Measurements from ENCODE around the gene DMXL1.

DMXL1 gene

DNA sequence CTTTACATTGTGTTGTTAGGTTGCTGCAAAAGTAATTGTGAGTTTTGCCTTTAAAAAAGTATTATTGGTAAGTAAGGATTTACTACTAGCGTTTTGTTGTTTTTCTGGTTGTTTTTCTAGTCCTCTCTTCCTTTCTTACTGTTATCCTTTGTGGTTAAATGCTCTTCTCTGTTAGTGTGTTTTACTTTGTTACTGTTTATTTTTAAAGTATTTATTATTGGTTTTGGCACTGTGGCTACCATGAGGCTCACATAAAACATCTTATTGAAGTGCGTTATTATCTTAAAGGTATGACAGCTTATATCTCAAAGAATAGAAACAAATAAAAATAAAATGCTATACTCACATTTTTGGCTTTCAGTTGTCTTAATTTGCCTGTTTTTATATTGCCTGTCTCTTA, 17.6 kb downstream of the DMXL1 start:
- no peak for TF ChIP-seq POLR2A (IDR thresholded peaks at IDR 0.05; ENCODE audit: extremely low read depth, insufficient read length)
- TF ChIP-seq MYC (IDR thresholded peaks at IDR 0.05; ENCODE audit: low read depth, low read length): no peak
- TF ChIP-seq, protein P1, sequence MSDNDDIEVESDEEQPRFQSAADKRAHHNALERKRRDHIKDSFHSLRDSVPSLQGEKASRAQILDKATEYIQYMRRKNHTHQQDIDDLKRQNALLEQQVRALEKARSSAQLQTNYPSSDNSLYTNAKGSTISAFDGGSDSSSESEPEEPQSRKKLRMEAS (IDR thresholded peaks at IDR 0.05; ENCODE audit: low read depth, low read length): no peak
- TF ChIP-seq, protein P2, sequence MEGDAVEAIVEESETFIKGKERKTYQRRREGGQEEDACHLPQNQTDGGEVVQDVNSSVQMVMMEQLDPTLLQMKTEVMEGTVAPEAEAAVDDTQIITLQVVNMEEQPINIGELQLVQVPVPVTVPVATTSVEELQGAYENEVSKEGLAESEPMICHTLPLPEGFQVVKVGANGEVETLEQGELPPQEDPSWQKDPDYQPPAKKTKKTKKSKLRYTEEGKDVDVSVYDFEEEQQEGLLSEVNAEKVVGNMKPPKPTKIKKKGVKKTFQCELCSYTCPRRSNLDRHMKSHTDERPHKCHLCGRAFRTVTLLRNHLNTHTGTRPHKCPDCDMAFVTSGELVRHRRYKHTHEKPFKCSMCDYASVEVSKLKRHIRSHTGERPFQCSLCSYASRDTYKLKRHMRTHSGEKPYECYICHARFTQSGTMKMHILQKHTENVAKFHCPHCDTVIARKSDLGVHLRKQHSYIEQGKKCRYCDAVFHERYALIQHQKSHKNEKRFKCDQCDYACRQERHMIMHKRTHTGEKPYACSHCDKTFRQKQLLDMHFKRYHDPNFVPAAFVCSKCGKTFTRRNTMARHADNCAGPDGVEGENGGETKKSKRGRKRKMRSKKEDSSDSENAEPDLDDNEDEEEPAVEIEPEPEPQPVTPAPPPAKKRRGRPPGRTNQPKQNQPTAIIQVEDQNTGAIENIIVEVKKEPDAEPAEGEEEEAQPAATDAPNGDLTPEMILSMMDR (IDR thresholded peaks at IDR 0.05; ENCODE audit: low read depth, low read length): no peak
- DNase-seq (ENCODE audit: low read depth): no peak
- H3K4me3 ChIP-seq (ENCODE audit: low read depth, low read length): no peak overlapping the region

DNA sequence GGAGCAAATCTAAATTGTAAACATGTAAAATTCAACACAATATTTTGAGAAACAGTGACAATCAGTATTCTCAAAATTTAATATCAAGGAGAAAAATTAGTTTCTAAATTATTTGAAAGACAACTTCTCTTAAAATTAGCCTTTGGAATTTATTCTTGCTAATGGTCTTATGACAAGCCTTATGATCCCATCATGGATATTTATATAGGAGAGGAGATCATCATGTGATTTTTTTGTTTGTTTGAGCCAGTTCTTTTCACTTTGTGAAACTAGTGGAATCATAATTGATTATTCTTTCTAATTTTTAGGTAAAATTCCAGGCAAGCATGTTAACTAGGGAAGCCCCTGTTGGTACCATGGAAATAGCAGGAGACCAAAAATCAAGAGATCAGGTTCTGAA, 24.7 kb downstream of the DMXL1 start:
- no peak for DNase-seq (ENCODE audit: low read depth)
- H3K4me3 ChIP-seq (ENCODE audit: low read depth, low read length): no peak overlapping the region
- TF ChIP-seq MYC (IDR thresholded peaks at IDR 0.05; ENCODE audit: low read depth, low read length) (no peak), POLR2A (IDR thresholded peaks at IDR 0.05; ENCODE audit: extremely low read depth, insufficient read length) (no peak)
- TF ChIP-seq, protein P1 (IDR thresholded peaks at IDR 0.05; ENCODE audit: low read depth, low read length): no peak
- TF ChIP-seq, protein P2 (IDR thresholded peaks at IDR 0.05; ENCODE audit: low read depth, low read length): no peak

DNA sequence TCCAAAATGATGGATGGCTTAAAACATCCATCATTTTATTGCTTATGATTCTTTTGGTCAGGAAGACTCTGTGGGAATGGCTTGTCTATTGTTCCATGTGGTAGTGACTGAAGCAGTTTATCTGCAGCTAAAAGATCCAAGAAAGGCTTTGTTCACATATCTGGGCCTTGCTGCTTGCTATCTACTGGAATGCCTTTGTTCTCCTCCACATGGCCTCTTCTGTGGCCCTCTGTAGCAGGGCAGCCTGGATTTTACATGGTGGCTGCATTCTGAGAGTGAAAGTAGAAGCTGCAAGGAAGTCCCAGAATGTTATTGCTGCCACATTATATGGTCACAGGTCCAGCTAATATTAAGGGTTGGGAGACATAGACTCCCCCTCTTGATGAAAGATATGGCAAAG, 35.1 kb downstream of the DMXL1 start:
- no peak for DNase-seq (ENCODE audit: low read depth)
- no peak overlapping the region for H3K4me3 ChIP-seq (ENCODE audit: low read depth, low read length)
- TF ChIP-seq POLR2A (IDR thresholded peaks at IDR 0.05; ENCODE audit: extremely low read depth, insufficient read length): no peak
- TF ChIP-seq, protein P1 (IDR thresholded peaks at IDR 0.05; ENCODE audit: low read depth, low read length): no peak
- TF ChIP-seq, protein P2 (IDR thresholded peaks at IDR 0.05; ENCODE audit: low read depth, low read length): no peak
- TF ChIP-seq MYC (IDR thresholded peaks at IDR 0.05; ENCODE audit: low read depth, low read length): no peak

DNA sequence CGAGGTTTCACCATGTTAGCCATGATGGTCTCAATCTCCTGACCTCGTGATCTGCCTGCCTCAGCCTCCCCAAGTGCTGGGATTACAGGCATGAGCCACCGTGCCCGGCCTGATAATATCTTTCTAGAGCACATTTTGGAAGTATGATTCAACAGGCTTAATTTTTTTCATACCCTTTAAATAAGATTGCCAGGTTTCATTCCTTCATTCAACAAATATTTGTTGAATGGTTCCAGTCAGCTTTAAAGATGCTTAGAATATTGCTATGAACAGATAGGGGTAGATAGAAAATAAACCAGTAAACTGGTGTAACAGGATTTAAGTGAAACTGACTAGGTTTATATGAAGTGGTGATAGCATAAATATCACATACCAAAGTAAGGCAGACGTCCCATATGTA, 41.3 kb downstream of the DMXL1 start:
- no peak overlapping the region for H3K4me3 ChIP-seq (ENCODE audit: low read depth, low read length)
- TF ChIP-seq, protein P2 (IDR thresholded peaks at IDR 0.05; ENCODE audit: low read depth, low read length): no peak
- TF ChIP-seq MYC (IDR thresholded peaks at IDR 0.05; ENCODE audit: low read depth, low read length): no peak
- TF ChIP-seq, protein P1 (IDR thresholded peaks at IDR 0.05; ENCODE audit: low read depth, low read length): no peak

DNA sequence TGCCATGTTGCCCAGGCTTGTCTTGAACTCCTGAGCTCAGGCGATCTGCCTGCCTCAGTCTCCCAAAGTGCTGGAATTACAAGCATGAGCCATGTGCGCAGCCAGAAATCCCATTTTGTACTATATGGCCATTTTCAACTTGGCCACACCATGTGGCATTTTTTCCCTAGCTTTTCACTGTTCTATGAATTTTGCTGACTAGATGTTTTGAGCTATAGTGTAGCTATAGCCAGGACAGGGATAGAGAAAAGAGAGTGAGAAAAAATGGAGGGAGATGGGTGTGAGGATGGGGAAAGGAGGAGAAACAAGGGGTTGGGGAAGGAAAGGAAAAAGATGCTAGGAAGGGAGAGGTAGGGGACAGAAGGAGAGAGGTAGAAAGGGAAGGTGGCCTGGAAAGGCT, 46.4 kb downstream of the DMXL1 start:
- no peak overlapping the region for H3K4me3 ChIP-seq (ENCODE audit: low read depth, low read length)
- TF ChIP-seq MYC (IDR thresholded peaks at IDR 0.05; ENCODE audit: low read depth, low read length) (no peak), POLR2A (IDR thresholded peaks at IDR 0.05; ENCODE audit: extremely low read depth, insufficient read length) (no peak)
- TF ChIP-seq, protein P1 (IDR thresholded peaks at IDR 0.05; ENCODE audit: low read depth, low read length): no peak
- TF ChIP-seq, protein P2 (IDR thresholded peaks at IDR 0.05; ENCODE audit: low read depth, low read length): no peak

More for the DNA sequence above, 41.3 kb downstream of the DMXL1 start:
- no peak for DNase-seq (ENCODE audit: low read depth)

DNA sequence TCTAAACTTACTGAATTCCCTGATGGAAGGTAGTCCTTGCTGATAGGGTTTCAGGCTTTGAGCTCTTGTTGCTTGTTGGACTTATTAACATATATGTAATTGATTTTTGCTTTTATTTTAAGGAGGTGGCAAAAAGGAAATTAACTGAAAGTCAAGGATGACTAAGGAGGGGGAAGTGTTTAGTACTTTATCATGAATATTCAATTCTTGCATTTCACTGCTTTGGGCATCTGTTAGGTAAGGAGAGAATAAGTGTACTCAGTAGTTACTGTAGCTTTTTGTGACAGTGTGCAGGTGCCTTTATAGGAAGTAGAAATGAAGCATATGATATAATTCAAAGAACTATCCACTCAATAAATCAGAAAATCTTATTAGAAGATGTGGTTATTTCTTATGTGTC, 47.1 kb downstream of the DMXL1 start:
- TF ChIP-seq, protein P2 (IDR thresholded peaks at IDR 0.05; ENCODE audit: low read depth, low read length): no peak
- TF ChIP-seq POLR2A (IDR thresholded peaks at IDR 0.05; ENCODE audit: extremely low read depth, insufficient read length): no peak
- TF ChIP-seq, protein P1 (IDR thresholded peaks at IDR 0.05; ENCODE audit: low read depth, low read length): no peak
- DNase-seq (ENCODE audit: low read depth): no peak
- H3K4me3 ChIP-seq (ENCODE audit: low read depth, low read length): no peak overlapping the region

More for the DNA sequence above, 46.4 kb downstream of the DMXL1 start:
- DNase-seq (ENCODE audit: low read depth): no peak

Data from NB4 (cell line).